GM12878 (cell line): ENCODE data around the gene CACFD1. TPM values are rescaled to one million over a fixed set of nuclear protein-coding genes. Genes with fewer than 3 reads are reported as not detected.
A peak's percentile ranks its signal among the peaks of the same experiment; 100 is the strongest.

Source experiments
- ATAC-seq: fragments of 200-7000 bp; cut with Tn5 transposase; 3 replicates; pipeline ENCODE4 v1.9.1; 2020; ENCODE audit warnings: mild to moderate bottlenecking, moderate library complexity
- BruUV-seq: library from RNA; stranded (reverse); fragments of 400-500 nt; replicated peaks from 2 replicates; lab custom pipeline; 2021; lab: Mats Ljungman, UMichigan
- CTCF ChIA-PET: fragments of 300-600 bp; sonication (Branson Sonifier 250); formaldehyde crosslinking; extraction: SDS; loops from one replicate; lab custom pipeline; 2021; ENCODE audit warnings: inconsistent platforms; lab: Yijun Ruan, JAX
- POLR2A ChIA-PET: fragments of 350-600 bp; formaldehyde crosslinking; extraction: SDS; loops from one replicate; lab custom pipeline; 2021; ENCODE audit warnings: inconsistent platforms; lab: Charles Lee
- RAD21 ChIA-PET: fragments of 300-600 bp; sonication (Branson Sonifier 250); formaldehyde crosslinking; loops from one replicate; lab custom pipeline; 2023; ENCODE audit warnings: antibody characterized with exemption; ENCODE audit not compliant: unreplicated experiment; lab: Charles Lee
- SMC1A ChIA-PET: fragments of 300-600 bp; sonication (Branson Sonifier 250); formaldehyde crosslinking; loops from one replicate; lab custom pipeline; 2023; ENCODE audit not compliant: unreplicated experiment, uncharacterized antibody; lab: Charles Lee
- DNase-seq: peaks from one replicate; pipeline ENCODE4 v3.0.0-alpha.2; 2011; ENCODE audit warnings: low read depth, low spot score
- FAIRE-seq: peaks from 3 replicates; lab custom pipeline; 2011; peaks lifted over from hg19 to GRCh38; lab: Jason Lieb, UNC
- H2AFZ ChIP-seq: 2 replicates; pipeline ENCODE4 v1.6.0; 2011; ENCODE audit warnings: low read depth, low read length, control low read depth; ENCODE audit not compliant: control insufficient read depth
- H3K27ac ChIP-seq: 2 replicates; pipeline ENCODE4 v1.5.1; 2011; ENCODE audit warnings: control low read depth; ENCODE audit not compliant: control insufficient read depth, insufficient read depth
- H3K27me3 ChIP-seq, 2 experiments: replicated peaks in 1 of 2; 2 replicates each; pipeline versions ENCODE4 v1.6.0 to v1.6.1; 2011; ENCODE audit warnings: low read length in 1 of 2; ENCODE audit not compliant: control insufficient read depth in 2 of 2, insufficient read depth in 2 of 2
- H3K36me3 ChIP-seq, 2 experiments: 2 replicates each; pipeline ENCODE4 v1.5.1; 2011; ENCODE audit warnings: low read length in 1 of 2; ENCODE audit not compliant: control insufficient read depth in 2 of 2, insufficient read depth in 2 of 2
- H3K4me1 ChIP-seq: 2 replicates; pipeline ENCODE4 v1.6.1; 2011; ENCODE audit warnings: mild to moderate bottlenecking, low read length, moderate library complexity, mixed read lengths; ENCODE audit not compliant: control insufficient read depth, insufficient read depth
- H3K4me2 ChIP-seq: 2 replicates; pipeline ENCODE4 v1.6.0; 2011; ENCODE audit warnings: control low read depth; ENCODE audit not compliant: control insufficient read depth, insufficient read depth
- H3K4me3 ChIP-seq: fragments of 200-600 bp; sonication (generic); 2 replicates; pipeline ENCODE4 v1.5.1; 2016
- H3K79me2 ChIP-seq: 2 replicates; pipeline ENCODE4 v1.6.0; 2011; ENCODE audit warnings: low read length; ENCODE audit not compliant: control insufficient read depth, insufficient read depth
- H3K9ac ChIP-seq: 2 replicates; pipeline ENCODE4 v1.8.0; 2011; ENCODE audit warnings: low read length, control low read depth, mixed read lengths; ENCODE audit not compliant: control insufficient read depth, insufficient read depth
- H3K9me3 ChIP-seq: replicated peaks from 3 replicates; pipeline ENCODE4 v1.5.1; 2011; ENCODE audit warnings: mild to moderate bottlenecking, low read length; ENCODE audit not compliant: control insufficient read depth, insufficient read depth
- H4K20me1 ChIP-seq: 2 replicates; pipeline ENCODE4 v1.6.0; 2011; ENCODE audit not compliant: control insufficient read depth, insufficient read depth
- BACH1 ChIP-seq: fragments of 450-650 bp; IDR thresholded peaks from 2 replicates; pipeline ENCODE4 v1.6.1; 2017; ENCODE audit warnings: mild to moderate bottlenecking, borderline replicate concordance
- BCL11A ChIP-seq: IDR thresholded peaks from 2 replicates; pipeline ENCODE4 v1.6.1; 2011; ENCODE audit warnings: low read depth, low read length
- CREB1 ChIP-seq: IDR thresholded peaks from 2 replicates; pipeline ENCODE4 v1.6.1; 2012; ENCODE audit warnings: low read depth, mild to moderate bottlenecking, inconsistent platforms
- EGR1 ChIP-seq, 2 experiments: IDR thresholded peaks; 1 replicate in 1 of 2; 2 replicates in 1 of 2; pipeline ENCODE4 v1.6.1; 2011 to 2012; ENCODE audit warnings: low read depth in 2 of 2, low read length in 2 of 2, borderline replicate concordance in 1 of 2, mild to moderate bottlenecking in 1 of 2, moderate library complexity in 1 of 2
- IRF4 ChIP-seq: IDR thresholded peaks from 2 replicates; pipeline ENCODE4 v1.6.1; 2011; ENCODE audit warnings: low read depth, low read length
- KLF5 ChIP-seq: fragments of 450-650 bp; IDR thresholded peaks from 2 replicates; pipeline ENCODE4 v1.6.1; 2014; ENCODE audit warnings: mild to moderate bottlenecking; ENCODE audit not compliant: partially characterized antibody
- NBN ChIP-seq: fragments of 450-650 bp; IDR thresholded peaks from 2 replicates; pipeline ENCODE4 v1.6.1; 2016
- NR2F1 ChIP-seq: fragments of 450-650 bp; conservative IDR thresholded peaks from 2 replicates; pipeline ENCODE4 v1.6.1; 2017; ENCODE audit warnings: mild to moderate bottlenecking
- NRF1 ChIP-seq: conservative IDR thresholded peaks from 2 replicates; pipeline ENCODE4 v1.6.1; 2011; ENCODE audit warnings: mild to moderate bottlenecking, low read depth, low read length, improper control_type of control experiment
- PAX5 ChIP-seq: IDR thresholded peaks from 2 replicates; pipeline ENCODE4 v1.6.1; 2011; ENCODE audit warnings: low read depth, low read length, borderline replicate concordance
- SMC3 ChIP-seq: IDR thresholded peaks from 2 replicates; pipeline ENCODE4 v1.6.1; 2011; ENCODE audit warnings: low read length, improper control_type of control experiment, borderline replicate concordance
- SREBF2 ChIP-seq: IDR thresholded peaks from 2 replicates; pipeline ENCODE4 v1.6.1; 2012; ENCODE audit warnings: mild to moderate bottlenecking, low read length
- USF1 ChIP-seq: IDR thresholded peaks from 2 replicates; pipeline ENCODE4 v1.6.1; 2011; ENCODE audit warnings: borderline replicate concordance, low read depth, mild to moderate bottlenecking, moderate library complexity, mixed read lengths, low read length; ENCODE audit not compliant: insufficient read depth; ENCODE audit errors: extremely low read length
- ZNF274 ChIP-seq: IDR thresholded peaks from one replicate; pipeline ENCODE4 v1.8.0; 2011; ENCODE audit not compliant: insufficient read length, insufficient read depth
- WGBS: methylation state at CpG from one replicate; pipeline ENCODE4 v1.1.6; 2016; ENCODE audit warnings: low lambda C conversion rate; ENCODE audit not compliant: insufficient replicate concordance, insufficient coverage; ENCODE audit errors: missing lambda C conversion rate; 5-methylcytosine and 5-hydroxymethylcytosine counted together
- in situ Hi-C: fragments of 300-500 bp; cut with MboI; formaldehyde crosslinking; loops from 9 replicates; pipeline ENCODE4 v1.14.3; 2018; ENCODE audit warnings: mixed read lengths
- intact Hi-C: fragments of 100-400 bp; cut with micrococcal nuclease; formaldehyde crosslinking; loops from one replicate; pipeline ENCODE4 v1.14.2; 2022; ENCODE audit not compliant: unreplicated experiment
- polyA plus RNA-seq, 11 experiments: library from polyadenylated mRNA; depleted of rRNA in 4 of 11; unstranded in 6 of 11; stranded (reverse) in 5 of 11; fragments of >200 nt; fragmentation: Nextera tagmentation in 4 of 11; fragmentation: Illumina TruSeq in 1 of 11; extraction: Ambion mirVana in 4 of 11; extraction: Trizol in 1 of 11; gene quantifications; 1 replicate in 1 of 11; 2 replicates in 10 of 11; pipeline versions ENCODE4 v1.2.1 to v1.2.3, GENCODE V29; 2011 to 2016; ENCODE audit warnings: inconsistent platforms in 2 of 11, missing spikeins in 2 of 11, low read depth in 1 of 11
- total RNA-seq, 4 experiments: library from RNA; depleted of rRNA in 3 of 4; stranded (reverse); fragments of >200 nt in 3 of 4; fragmentation: Illumina TruSeq in 1 of 4; extraction: Trizol in 1 of 4; gene quantifications; 2 replicates each; pipeline versions ENCODE4 v1.2.1 to v1.2.3, GENCODE V29; 2013 to 2021
- TF ChIP-seq, protein P1 (sequence below): IDR thresholded peaks from 2 replicates; pipeline ENCODE4 v1.6.1; 2011; ENCODE audit warnings: low read depth, mild to moderate bottlenecking, low read length, moderate library complexity, borderline replicate concordance; ENCODE audit errors: extremely low read depth
- TF ChIP-seq, protein P2 (sequence below): IDR thresholded peaks from 2 replicates; pipeline ENCODE4 v1.6.1; 2011; ENCODE audit warnings: mild to moderate bottlenecking, low read depth, low read length, moderate library complexity; ENCODE audit not compliant: insufficient replicate concordance

CACFD1 gene
- total and polyA plus RNA-seq, 10 of the 15 experiments (the other 5 are each of a cell fraction or from before 2014, with no cell fraction given), result 0.09 to 5.8 (median 1.4) TPM; not detected in 1

DNA sequence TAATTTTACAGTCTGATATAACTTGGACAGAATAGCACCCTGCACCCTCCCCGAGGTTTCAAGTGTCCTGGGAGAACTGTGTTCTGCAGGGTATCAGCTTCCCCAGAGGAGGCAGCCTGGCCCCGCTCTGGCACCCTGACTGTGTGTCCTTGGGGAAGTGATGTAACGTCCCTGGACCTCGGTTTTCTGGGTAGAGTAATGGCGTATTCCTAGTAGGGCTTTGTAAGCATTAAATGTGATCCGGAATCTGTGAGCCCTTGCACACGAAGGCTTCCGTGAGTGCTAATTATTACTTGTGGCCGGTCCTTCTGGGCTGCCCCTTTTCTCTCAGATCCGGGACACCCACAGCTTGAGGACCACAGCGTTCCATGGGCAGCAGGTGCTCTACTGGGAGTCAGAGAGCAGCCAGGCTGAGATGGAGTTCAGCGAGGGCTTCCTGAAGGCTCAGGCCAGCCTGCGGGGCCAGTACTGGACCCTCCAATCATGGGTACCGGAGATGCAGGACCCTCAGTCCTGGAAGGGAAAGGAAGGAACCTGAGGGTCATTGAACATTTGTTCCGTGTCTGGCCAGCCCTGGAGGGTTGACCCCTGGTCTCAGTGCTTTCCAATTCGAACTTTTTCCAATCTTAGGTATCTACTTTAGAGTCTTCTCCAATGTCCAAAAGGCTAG lies 1.0 kb upstream of the CACFD1 start (continued):
- TF ChIP-seq, protein P1, sequence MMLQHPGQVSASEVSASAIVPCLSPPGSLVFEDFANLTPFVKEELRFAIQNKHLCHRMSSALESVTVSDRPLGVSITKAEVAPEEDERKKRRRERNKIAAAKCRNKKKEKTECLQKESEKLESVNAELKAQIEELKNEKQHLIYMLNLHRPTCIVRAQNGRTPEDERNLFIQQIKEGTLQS, result no peak
- TF ChIP-seq BCL11A, result no peak

- in situ Hi-C loops (no loop called here), intact Hi-C loops (loop anchor here (1.0 kb wide), 1 partner anchor 18 kb away; no protein-coding TSS in a partner anchor)
- peak overlapping the region; percentile 95 for H2AFZ ChIP-seq
- H3K9ac ChIP-seq, result peak overlapping the region; percentile 7; the same call in 1 of the 2 replicates
- H3K9me3 ChIP-seq, result no peaks in the 10 kb centered on the region
- BruUV-seq, result TSS peak; percentile 57
- peaks cover 9% of the 10 kb centered on the region for H3K4me1 ChIP-seq
- H3K27ac ChIP-seq, result no peak overlapping the region
- ATAC-seq (peak; percentile 56), FAIRE-seq (no peak), DNase-seq (no peak)
- 32% methylated on average over 22 of the region's 30 CpGs for WGBS
- no peaks in the 10 kb centered on the region for H4K20me1 ChIP-seq
- peak overlapping the region; percentile 97; the same call in 1 of the 2 replicates for H3K4me3 ChIP-seq
- ChIA-PET RAD21 (interaction anchor here (0.7 to 2.9 kb wide), 5 partner anchors 16 to 35 kb away, joined by 3 to 20 read pairs (median 4); partner anchors contain the start of gene SLC2A6), SMC1A (interaction anchor here (1.6 to 1.9 kb wide), 3 partner anchors 16 to 38 kb away, joined by 5 to 9 read pairs (median 6); partner anchors contain the start of genes ADAMTS13 and SLC2A6), CTCF (interaction anchor here (1.2 to 2.8 kb wide), 5 partner anchors 18 to 533 kb away, joined by 3 to 17 read pairs (median 3); partner anchors contain the start of gene SLC2A6), POLR2A (interaction anchor here (1.0 to 2.2 kb wide), 4 partner anchors 8 to 39 kb away, joined by 3 to 27 read pairs (median 5); partner anchors contain the start of gene SLC2A6)
- H3K4me2 ChIP-seq, result peak overlapping the region; percentile 85
- H3K79me2 ChIP-seq, result no peaks in the 10 kb centered on the region
- H3K36me3 ChIP-seq, result no peaks in the 10 kb centered on the region
- H3K27me3 ChIP-seq, result no peaks in the 10 kb centered on the region; a peak in 2 of 4 replicates
- peak; percentile 34; the same call in 1 of the 2 replicates for TF ChIP-seq NR2F1
- no peak for TF ChIP-seq IRF4
- no peak for TF ChIP-seq KLF5
- no peak for TF ChIP-seq ZNF274
- TF ChIP-seq, protein P2, sequence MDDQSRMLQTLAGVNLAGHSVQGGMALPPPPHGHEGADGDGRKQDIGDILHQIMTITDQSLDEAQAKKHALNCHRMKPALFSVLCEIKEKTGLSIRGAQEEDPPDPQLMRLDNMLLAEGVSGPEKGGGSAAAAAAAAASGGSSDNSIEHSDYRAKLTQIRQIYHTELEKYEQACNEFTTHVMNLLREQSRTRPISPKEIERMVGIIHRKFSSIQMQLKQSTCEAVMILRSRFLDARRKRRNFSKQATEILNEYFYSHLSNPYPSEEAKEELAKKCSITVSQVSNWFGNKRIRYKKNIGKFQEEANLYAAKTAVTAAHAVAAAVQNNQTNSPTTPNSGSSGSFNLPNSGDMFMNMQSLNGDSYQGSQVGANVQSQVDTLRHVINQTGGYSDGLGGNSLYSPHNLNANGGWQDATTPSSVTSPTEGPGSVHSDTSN, result no peak
- TF ChIP-seq USF1, result peak; percentile 60
- peak; percentile 33; the same call in 1 of the 2 replicates for TF ChIP-seq NRF1
- TF ChIP-seq BACH1, result 0 out of 2 replicates have a peak, but pooled peaks have one; percentile 19
- TF ChIP-seq PAX5, result no peak
- 0 out of 2 replicates have a peak, but pooled peaks have one; percentile 19 for TF ChIP-seq NBN
- no peak for TF ChIP-seq CREB1
- peak in 1 of 2 experiments; percentile 45; a peak in 1 of 3 replicates for TF ChIP-seq EGR1 (IDR thresholded peaks at IDR 0.05; ENCODE audit: borderline replicate concordance in 1 of 2, low read depth in 2 of 2, low read length in 2 of 2)
- TF ChIP-seq SMC3, result no peak
- TF ChIP-seq SREBF2, result no peak
Observed at GRCh38 chr9:133460405-133461175, 812 bp downstream of the CACFD1 start.
